Stimulated activated memory B cell treated with anti-CD40 and anti-IgM and Interleukin-4, amounts not matched to agents 10 μg/mL and 1 μg/mL and 100 μg/mL, for 72 hours (primary cell): Measurements from ENCODE around the gene KAT6B.

Source experiments
- ATAC-seq: fragments of 150-1000 bp; cut with Tn5 transposase; 2 replicates; pipeline ENCODE4 v1.10.0; 2021
- H3K27ac Mint-ChIP-seq: one replicate; pipeline ENCODE4 v1.8.0; 2022; ENCODE audit warnings: mild to moderate bottlenecking, mixed read lengths
- H3K27me3 Mint-ChIP-seq: one replicate; pipeline ENCODE4 v1.8.0; 2022; ENCODE audit warnings: mixed read lengths
- H3K36me3 Mint-ChIP-seq: one replicate; pipeline ENCODE4 v1.8.0; 2022; ENCODE audit warnings: mixed read lengths
- H3K4me1 Mint-ChIP-seq: one replicate; pipeline ENCODE4 v1.8.0; 2022; ENCODE audit warnings: mixed read lengths
- H3K4me3 Mint-ChIP-seq: one replicate; pipeline ENCODE4 v1.8.0; 2022; ENCODE audit warnings: mild to moderate bottlenecking, moderate library complexity, mixed read lengths
- H3K9me3 Mint-ChIP-seq: one replicate; pipeline ENCODE4 v1.8.0; 2022; ENCODE audit warnings: mixed read lengths

KAT6B gene

GRCh38 chr10:74813381-74814259, 12.8 kb upstream of the KAT6B start:
- H3K27ac Mint-ChIP-seq, result no peak overlapping the region
- H3K4me1 Mint-ChIP-seq, result no peaks in the 10 kb centered on the region
- ATAC-seq, result no peak
- no peaks in the 10 kb centered on the region for H3K27me3 Mint-ChIP-seq
- H3K36me3 Mint-ChIP-seq, result no peaks in the 10 kb centered on the region
- no peak overlapping the region for H3K4me3 Mint-ChIP-seq
- peaks cover 6% of the 10 kb centered on the region for H3K9me3 Mint-ChIP-seq

- no peaks in the 10 kb centered on the region for H3K36me3 Mint-ChIP-seq
- H3K4me1 Mint-ChIP-seq, result no peaks in the 10 kb centered on the region
- no peaks in the 10 kb centered on the region for H3K27me3 Mint-ChIP-seq
- H3K27ac Mint-ChIP-seq, result no peak overlapping the region
- ATAC-seq, result no peak
- H3K4me3 Mint-ChIP-seq, result no peak overlapping the region
- H3K9me3 Mint-ChIP-seq, result peaks cover 6% of the 10 kb centered on the region
Observed at GRCh38 chr10:74814797-74815196, 11.6 kb upstream of the KAT6B start.

- Mint-ChIP-seq H3K4me3 (no peak overlapping the region), H3K9me3 (peaks cover 6% of the 10 kb centered on the region), H3K27ac (no peak overlapping the region), H3K4me1 (no peaks in the 10 kb centered on the region), H3K36me3 (no peaks in the 10 kb centered on the region), H3K27me3 (no peaks in the 10 kb centered on the region)
- ATAC-seq, result no peak
Observed at GRCh38 chr10:74816824-74817498, 9.4 kb upstream of the KAT6B start.

- Mint-ChIP-seq H3K9me3 (peaks cover 6% of the 10 kb centered on the region), H3K36me3 (no peaks in the 10 kb centered on the region)
- no peak for ATAC-seq
Observed at GRCh38 chr10:74821501-74821900, 4.9 kb upstream of the KAT6B start.

GRCh38 chr10:74822101-74822500, 4.3 kb upstream of the KAT6B start:
- Mint-ChIP-seq H3K4me1 (peaks cover 16% of the 10 kb centered on the region), H3K27me3 (no peaks in the 10 kb centered on the region), H3K36me3 (peaks cover 2% of the 10 kb centered on the region), H3K9me3 (peaks cover 3% of the 10 kb centered on the region), H3K4me3 (no peak overlapping the region), H3K27ac (no peak overlapping the region)
- no peak for ATAC-seq

More at GRCh38 chr10:74821501-74821900, 4.9 kb upstream of the KAT6B start:
- H3K27me3 Mint-ChIP-seq, result no peaks in the 10 kb centered on the region
- H3K4me1 Mint-ChIP-seq, result peaks cover 13% of the 10 kb centered on the region
- no peak overlapping the region for H3K27ac Mint-ChIP-seq
- no peak overlapping the region for H3K4me3 Mint-ChIP-seq

GRCh38 chr10:74822521-74823089, 3.8 kb upstream of the KAT6B start:
- H3K4me3 Mint-ChIP-seq, result no peak overlapping the region
- peaks cover 5% of the 10 kb centered on the region for H3K9me3 Mint-ChIP-seq
- no peaks in the 10 kb centered on the region for H3K27me3 Mint-ChIP-seq
- peaks cover 6% of the 10 kb centered on the region for H3K36me3 Mint-ChIP-seq
- H3K4me1 Mint-ChIP-seq, result peaks cover 21% of the 10 kb centered on the region
- no peak for ATAC-seq
- no peak overlapping the region for H3K27ac Mint-ChIP-seq

- Mint-ChIP-seq H3K9me3 (peaks cover 5% of the 10 kb centered on the region), H3K4me3 (peak overlapping the region; percentile 96), H3K4me1 (peaks cover 32% of the 10 kb centered on the region), H3K27ac (peak overlapping the region; percentile 81), H3K36me3 (peaks cover 6% of the 10 kb centered on the region), H3K27me3 (no peaks in the 10 kb centered on the region)
- no peak for ATAC-seq
Observed at GRCh38 chr10:74823791-74824183, 2.6 kb upstream of the KAT6B start.

GRCh38 chr10:74824184-74824899, 2.1 kb upstream of the KAT6B start:
- no peak for ATAC-seq
- H3K36me3 Mint-ChIP-seq, result peaks cover 6% of the 10 kb centered on the region
- peak overlapping the region; percentile 96 for H3K4me3 Mint-ChIP-seq
- peak overlapping the region; percentile 81 for H3K27ac Mint-ChIP-seq
- peaks cover 5% of the 10 kb centered on the region for H3K9me3 Mint-ChIP-seq
- H3K27me3 Mint-ChIP-seq, result no peaks in the 10 kb centered on the region
- peaks cover 37% of the 10 kb centered on the region for H3K4me1 Mint-ChIP-seq

- Mint-ChIP-seq H3K4me1 (peaks cover 38% of the 10 kb centered on the region), H3K27ac (peak overlapping the region; percentile 81), H3K36me3 (peaks cover 6% of the 10 kb centered on the region), H3K27me3 (no peaks in the 10 kb centered on the region), H3K4me3 (peak overlapping the region; percentile 96), H3K9me3 (peaks cover 5% of the 10 kb centered on the region)
- peak; percentile 1 for ATAC-seq
Observed at GRCh38 chr10:74824900-74825370, 1.5 kb upstream of the KAT6B start.

GRCh38 chr10:74825371-74826141, 844 bp upstream of the KAT6B start:
- H3K27me3 Mint-ChIP-seq, result no peaks in the 10 kb centered on the region
- peaks cover 5% of the 10 kb centered on the region for H3K9me3 Mint-ChIP-seq
- peaks cover 38% of the 10 kb centered on the region for H3K4me1 Mint-ChIP-seq
- peaks cover 6% of the 10 kb centered on the region for H3K36me3 Mint-ChIP-seq
- H3K4me3 Mint-ChIP-seq, result peak overlapping the region; percentile 96
- ATAC-seq, result peak; percentile 10
- peak overlapping the region; percentile 81 for H3K27ac Mint-ChIP-seq

- ATAC-seq, result no peak
- H3K27ac Mint-ChIP-seq, result peak overlapping the region; percentile 81
- peaks cover 50% of the 10 kb centered on the region for H3K4me1 Mint-ChIP-seq
- no peaks in the 10 kb centered on the region for H3K27me3 Mint-ChIP-seq
- peaks cover 6% of the 10 kb centered on the region for H3K36me3 Mint-ChIP-seq
- H3K9me3 Mint-ChIP-seq, result peaks cover 5% of the 10 kb centered on the region
- peak overlapping the region; percentile 96 for H3K4me3 Mint-ChIP-seq
Observed at GRCh38 chr10:74827045-74827441, 643 bp downstream of the KAT6B start.

- peaks cover 5% of the 10 kb centered on the region for H3K9me3 Mint-ChIP-seq
Observed at GRCh38 chr10:74827694-74828093, 1.3 kb downstream of the KAT6B start.

GRCh38 chr10:74828946-74829345, 2.5 kb downstream of the KAT6B start:
- ATAC-seq, result no peak

More at GRCh38 chr10:74827694-74828093, 1.3 kb downstream of the KAT6B start:
- peak overlapping the region; percentile 81 for H3K27ac Mint-ChIP-seq
- peak overlapping the region; percentile 96 for H3K4me3 Mint-ChIP-seq
- peaks cover 50% of the 10 kb centered on the region for H3K4me1 Mint-ChIP-seq
- no peaks in the 10 kb centered on the region for H3K27me3 Mint-ChIP-seq
- no peak for ATAC-seq
- peaks cover 6% of the 10 kb centered on the region for H3K36me3 Mint-ChIP-seq

GRCh38 chr10:74831518-74832120, 5.2 kb downstream of the KAT6B start:
- Mint-ChIP-seq H3K4me1 (peaks cover 56% of the 10 kb centered on the region), H3K9me3 (peaks cover 5% of the 10 kb centered on the region), H3K27ac (peak overlapping the region; percentile 10), H3K4me3 (no peak overlapping the region), H3K27me3 (no peaks in the 10 kb centered on the region), H3K36me3 (peaks cover 16% of the 10 kb centered on the region)
- ATAC-seq, result no peak

More at GRCh38 chr10:74828946-74829345, 2.5 kb downstream of the KAT6B start:
- Mint-ChIP-seq H3K4me1 (peaks cover 52% of the 10 kb centered on the region), H3K4me3 (no peak overlapping the region), H3K27me3 (no peaks in the 10 kb centered on the region), H3K9me3 (peaks cover 5% of the 10 kb centered on the region), H3K36me3 (peaks cover 6% of the 10 kb centered on the region), H3K27ac (peak overlapping the region; percentile 49)
